ENCODE measurements around the gene YBEY.
A peak's percentile ranks its signal among the peaks of the same experiment; 100 is the strongest.

The YBEY gene

DNA sequence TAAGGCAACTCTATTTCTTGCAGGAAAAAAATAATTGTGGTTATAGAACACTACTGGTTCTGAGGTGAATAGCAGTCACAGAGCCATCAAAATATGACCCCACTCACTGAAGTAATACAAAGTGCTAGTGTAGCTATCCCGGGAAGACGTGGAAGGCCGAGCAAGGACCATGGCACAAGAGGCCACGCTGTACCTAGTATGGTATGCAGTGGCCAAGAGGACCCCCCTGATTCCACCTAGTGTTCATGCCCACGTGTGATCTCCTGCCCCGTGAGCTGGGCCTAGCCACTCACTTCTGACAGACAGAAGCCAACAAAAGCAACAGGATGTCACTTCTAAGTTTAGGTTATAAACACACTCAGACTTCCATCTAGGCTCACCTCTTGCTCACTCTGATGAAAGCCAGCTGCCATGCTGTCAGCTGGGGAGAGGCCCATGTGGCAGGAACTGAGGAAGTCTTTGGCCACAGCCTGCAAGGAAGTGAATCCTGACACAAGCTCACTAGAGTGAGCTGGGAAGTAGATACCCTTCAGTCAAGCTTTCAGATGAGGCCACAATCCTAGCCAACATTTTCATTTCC is 35.9 kb upstream of the YBEY start:
- Histone ChIP-seq H3K9me3 (ENCODE audit: control insufficient read depth, low read length) (no peaks in the 10 kb centered on the region), H2BK15ac (ENCODE audit: low read depth, poor library complexity, severe bottlenecking) (no peak overlapping the region), H2AK5ac (ENCODE audit: low read length, severe bottlenecking) (no peak overlapping the region), H3K27ac (ENCODE audit: low read length, poor library complexity, severe bottlenecking) (no peak overlapping the region), H3K4me2 (ENCODE audit: low read length, poor library complexity, severe bottlenecking) (no peak overlapping the region), H2BK12ac (ENCODE audit: low read length in 2 of 2) (no peak overlapping the region), H3K23ac (ENCODE audit: low read length in 2 of 2) (no peak overlapping the region), H2AFZ (ENCODE audit: low read depth, low read length) (no peak overlapping the region), H3K36me3 (ENCODE audit: control insufficient read depth in 1 of 2, insufficient read depth in 2 of 2, low read depth in 1 of 2, low read length in 2 of 2) (peaks cover 55 to 97% of the 10 kb centered on the region in 2 experiments), H3K27me3 (ENCODE audit: control insufficient read depth in 1 of 2, insufficient read depth in 1 of 2, low read length in 2 of 2) (no peaks in the 10 kb centered on the region), H3K4me3 (ENCODE audit: insufficient read depth in 1 of 2, low read depth in 1 of 2, low read length in 2 of 2) (no peak overlapping the region), H3K4me1 (ENCODE audit: control insufficient read depth, insufficient read depth, low read depth, low read length) (peaks cover 3% of the 10 kb centered on the region), H4K91ac (ENCODE audit: low read length) (no peak overlapping the region), H3K14ac (ENCODE audit: low read length in 2 of 2) (no peak overlapping the region), H3K18ac (ENCODE audit: low read depth in 1 of 2, low read length in 2 of 2) (no peak overlapping the region), H4K8ac (ENCODE audit: low read length) (no peak overlapping the region), H3K79me1 (replicated peaks; ENCODE audit: low read length, poor library complexity, severe bottlenecking) (peaks cover 22% of the 10 kb centered on the region), H2BK120ac (ENCODE audit: low read depth, low read length) (no peak overlapping the region), H2BK5ac (ENCODE audit: low read depth, low read length, poor library complexity, severe bottlenecking) (no peak overlapping the region), H3K4ac (ENCODE audit: low read depth in 1 of 2, low read length in 2 of 2) (no peak overlapping the region), H3K9ac (ENCODE audit: low read length) (no peak overlapping the region)
- peak; percentile 39 for DNase-seq
- 85% methylated on average over 6 of the region's 6 CpGs for WGBS

DNA sequence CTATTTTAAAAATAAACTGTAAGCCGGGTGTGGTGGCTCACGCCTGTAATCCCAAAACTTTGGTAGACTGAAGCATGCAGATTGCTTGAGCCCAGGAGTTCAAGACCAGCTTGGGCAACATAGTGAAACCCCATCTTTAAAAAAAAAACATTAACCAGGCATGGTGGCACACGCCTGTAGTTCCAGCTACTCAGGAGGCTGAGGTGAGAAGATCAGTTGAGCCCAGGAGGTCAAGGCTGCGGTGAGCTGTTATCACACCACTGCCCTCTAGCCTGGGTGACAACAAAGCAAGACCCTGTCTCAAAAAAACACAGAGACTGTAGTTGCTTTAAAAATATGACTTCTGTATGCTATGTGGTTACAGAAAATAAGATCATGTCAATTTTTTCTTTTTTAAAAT is 33.3 kb upstream of the YBEY start:
- Histone ChIP-seq H4K91ac (ENCODE audit: low read length) (no peak overlapping the region), H2BK120ac (ENCODE audit: low read depth, low read length) (no peak overlapping the region), H3K4me2 (ENCODE audit: low read length, poor library complexity, severe bottlenecking) (no peak overlapping the region), H3K4me1 (ENCODE audit: control insufficient read depth, insufficient read depth, low read depth, low read length) (no peaks in the 10 kb centered on the region), H3K27ac (ENCODE audit: low read length, poor library complexity, severe bottlenecking) (no peak overlapping the region), H3K18ac (ENCODE audit: low read depth in 1 of 2, low read length in 2 of 2) (no peak overlapping the region), H4K8ac (ENCODE audit: low read length) (no peak overlapping the region), H3K4ac (ENCODE audit: low read depth in 1 of 2, low read length in 2 of 2) (no peak overlapping the region), H2AK5ac (ENCODE audit: low read length, severe bottlenecking) (no peak overlapping the region), H2BK15ac (ENCODE audit: low read depth, poor library complexity, severe bottlenecking) (no peak overlapping the region), H3K9ac (ENCODE audit: low read length) (no peak overlapping the region), H3K4me3 (ENCODE audit: insufficient read depth in 1 of 2, low read depth in 1 of 2, low read length in 2 of 2) (no peak overlapping the region), H3K14ac (ENCODE audit: low read length in 2 of 2) (no peak overlapping the region), H3K9me3 (ENCODE audit: control insufficient read depth, low read length) (no peaks in the 10 kb centered on the region), H3K23ac (ENCODE audit: low read length in 2 of 2) (no peak overlapping the region), H3K27me3 (ENCODE audit: control insufficient read depth in 1 of 2, insufficient read depth in 1 of 2, low read length in 2 of 2) (no peaks in the 10 kb centered on the region), H2AFZ (ENCODE audit: low read depth, low read length) (no peak overlapping the region), H3K79me1 (replicated peaks; ENCODE audit: low read length, poor library complexity, severe bottlenecking) (peaks cover 28% of the 10 kb centered on the region), H2BK5ac (ENCODE audit: low read depth, low read length, poor library complexity, severe bottlenecking) (no peak overlapping the region), H2BK12ac (ENCODE audit: low read length in 2 of 2) (no peak overlapping the region), H3K36me3 (ENCODE audit: control insufficient read depth in 1 of 2, insufficient read depth in 2 of 2, low read depth in 1 of 2, low read length in 2 of 2) (peaks cover 65 to 94% of the 10 kb centered on the region in 2 experiments)
- no peak for DNase-seq
- WGBS: 91% methylated on average over 4 of the region's 4 CpGs

DNA sequence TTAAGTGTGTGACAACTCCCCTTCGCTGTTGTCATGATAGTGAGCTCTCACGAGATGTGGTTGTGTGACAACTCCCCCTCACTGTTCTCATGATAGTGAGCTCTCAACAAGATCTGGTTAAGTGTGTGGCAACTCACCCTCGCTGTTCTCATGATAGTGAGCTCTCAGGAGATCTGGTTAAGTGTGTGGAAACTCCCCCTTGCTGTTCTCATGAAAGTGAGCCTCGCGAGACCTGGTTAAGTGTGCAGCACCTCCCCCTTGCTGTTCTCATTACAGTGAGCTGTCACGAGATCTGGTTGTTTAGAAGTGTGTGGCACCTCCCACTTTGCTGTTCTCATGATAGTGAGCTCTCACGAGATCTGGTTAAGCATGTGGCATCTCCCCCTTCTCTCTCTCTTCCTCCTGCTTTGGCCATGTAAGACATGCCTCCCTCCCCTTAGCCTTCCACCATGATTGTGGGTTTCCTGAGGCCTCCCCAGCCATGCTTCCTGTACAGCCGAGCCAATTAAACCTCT is 32.5 kb upstream of the YBEY start:
- Histone ChIP-seq H3K27me3 (ENCODE audit: control insufficient read depth in 1 of 2, insufficient read depth in 1 of 2, low read length in 2 of 2) (no peaks in the 10 kb centered on the region), H3K4me3 (ENCODE audit: insufficient read depth in 1 of 2, low read depth in 1 of 2, low read length in 2 of 2) (no peak overlapping the region), H2BK12ac (ENCODE audit: low read length in 2 of 2) (no peak overlapping the region), H2BK120ac (ENCODE audit: low read depth, low read length) (no peak overlapping the region), H2BK5ac (ENCODE audit: low read depth, low read length, poor library complexity, severe bottlenecking) (no peak overlapping the region), H3K23ac (ENCODE audit: low read length in 2 of 2) (no peak overlapping the region), H3K14ac (ENCODE audit: low read length in 2 of 2) (no peak overlapping the region), H3K27ac (ENCODE audit: low read length, poor library complexity, severe bottlenecking) (no peak overlapping the region), H3K4me1 (ENCODE audit: control insufficient read depth, insufficient read depth, low read depth, low read length) (no peaks in the 10 kb centered on the region), H3K79me1 (replicated peaks; ENCODE audit: low read length, poor library complexity, severe bottlenecking) (peaks cover 24% of the 10 kb centered on the region), H3K36me3 (ENCODE audit: control insufficient read depth in 1 of 2, insufficient read depth in 2 of 2, low read depth in 1 of 2, low read length in 2 of 2) (peaks cover 65 to 94% of the 10 kb centered on the region in 2 experiments), H2BK15ac (ENCODE audit: low read depth, poor library complexity, severe bottlenecking) (no peak overlapping the region), H4K8ac (ENCODE audit: low read length) (no peak overlapping the region), H2AFZ (ENCODE audit: low read depth, low read length) (no peak overlapping the region), H3K4me2 (ENCODE audit: low read length, poor library complexity, severe bottlenecking) (no peak overlapping the region), H4K91ac (ENCODE audit: low read length) (no peak overlapping the region), H3K9ac (ENCODE audit: low read length) (no peak overlapping the region), H3K18ac (ENCODE audit: low read depth in 1 of 2, low read length in 2 of 2) (peak overlapping the region in 1 of 2 experiments; percentile 11), H3K4ac (ENCODE audit: low read depth in 1 of 2, low read length in 2 of 2) (no peak overlapping the region), H3K9me3 (ENCODE audit: control insufficient read depth, low read length) (no peaks in the 10 kb centered on the region), H2AK5ac (ENCODE audit: low read length, severe bottlenecking) (no peak overlapping the region)
- peak; percentile 76 for DNase-seq
- WGBS: 88% methylated on average over 8 of the region's 8 CpGs

DNA sequence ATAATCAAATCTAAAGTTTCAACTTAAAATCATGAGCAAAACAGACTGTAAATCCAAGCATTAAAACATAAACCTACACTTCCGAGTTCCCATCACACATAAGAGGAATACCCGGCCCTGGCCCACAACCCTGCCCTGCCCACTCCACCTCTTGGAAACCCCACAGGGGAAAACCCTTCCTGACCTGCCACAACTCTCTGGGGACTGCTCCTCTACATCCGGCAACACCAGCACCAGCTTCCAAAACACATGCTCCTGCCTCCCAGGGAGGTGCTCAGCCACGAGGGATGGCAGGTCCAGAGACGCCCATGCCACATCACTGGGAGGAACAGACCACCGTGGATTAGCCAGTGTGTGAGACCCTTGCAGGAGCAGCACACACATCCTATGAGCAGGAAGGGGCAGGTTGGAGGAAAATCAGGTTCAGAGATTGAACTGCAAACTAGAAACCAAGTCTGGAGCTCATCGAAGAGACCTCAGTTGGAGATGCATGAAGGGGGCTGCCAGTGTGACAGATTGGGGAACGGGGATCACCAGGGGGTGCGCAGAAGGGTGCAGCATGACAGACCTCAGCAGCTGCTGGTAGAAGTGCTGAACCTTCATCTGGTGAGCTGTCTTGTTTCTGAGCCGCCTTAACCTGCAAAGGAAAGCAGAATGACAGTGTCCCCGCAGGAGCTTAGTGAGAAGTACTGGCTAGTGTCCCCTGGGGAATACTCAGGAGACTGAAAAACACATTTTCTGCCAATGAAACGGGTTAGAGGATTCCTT is 31.8 kb upstream of the YBEY start:
- Histone ChIP-seq H3K4ac (ENCODE audit: low read depth in 1 of 2, low read length in 2 of 2) (no peak overlapping the region), H3K23ac (ENCODE audit: low read length in 2 of 2) (no peak overlapping the region), H3K27ac (ENCODE audit: low read length, poor library complexity, severe bottlenecking) (no peak overlapping the region), H2BK12ac (ENCODE audit: low read length in 2 of 2) (no peak overlapping the region), H3K27me3 (ENCODE audit: control insufficient read depth in 1 of 2, insufficient read depth in 1 of 2, low read length in 2 of 2) (no peaks in the 10 kb centered on the region), H2AFZ (ENCODE audit: low read depth, low read length) (no peak overlapping the region), H3K9me3 (ENCODE audit: control insufficient read depth, low read length) (no peaks in the 10 kb centered on the region), H4K8ac (ENCODE audit: low read length) (no peak overlapping the region), H3K4me3 (ENCODE audit: insufficient read depth in 1 of 2, low read depth in 1 of 2, low read length in 2 of 2) (no peak overlapping the region), H3K14ac (ENCODE audit: low read length in 2 of 2) (no peak overlapping the region), H3K79me1 (replicated peaks; ENCODE audit: low read length, poor library complexity, severe bottlenecking) (peaks cover 25% of the 10 kb centered on the region), H2BK5ac (ENCODE audit: low read depth, low read length, poor library complexity, severe bottlenecking) (no peak overlapping the region), H3K4me2 (ENCODE audit: low read length, poor library complexity, severe bottlenecking) (no peak overlapping the region), H2BK15ac (ENCODE audit: low read depth, poor library complexity, severe bottlenecking) (no peak overlapping the region), H3K18ac (ENCODE audit: low read depth in 1 of 2, low read length in 2 of 2) (no peak overlapping the region), H3K9ac (ENCODE audit: low read length) (no peak overlapping the region), H2AK5ac (ENCODE audit: low read length, severe bottlenecking) (no peak overlapping the region), H3K36me3 (ENCODE audit: control insufficient read depth in 1 of 2, insufficient read depth in 2 of 2, low read depth in 1 of 2, low read length in 2 of 2) (peaks cover 72 to 93% of the 10 kb centered on the region in 2 experiments), H4K91ac (ENCODE audit: low read length) (no peak overlapping the region), H2BK120ac (ENCODE audit: low read depth, low read length) (no peak overlapping the region), H3K4me1 (ENCODE audit: control insufficient read depth, insufficient read depth, low read depth, low read length) (no peaks in the 10 kb centered on the region)
- no peak for DNase-seq
- 95% methylated on average over 12 of the region's 12 CpGs for WGBS
